Measurements from ENCODE around the gene MSANTD2. TPM values are rescaled to one million over a fixed set of nuclear protein-coding genes. Genes with fewer than 3 reads are reported as not detected.
A peak's percentile ranks its signal among the peaks of the same experiment; 100 is the strongest.

Gene MSANTD2
- total RNA-seq, 1 experiment from 2014 or later = 8.6 TPM

DNA sequence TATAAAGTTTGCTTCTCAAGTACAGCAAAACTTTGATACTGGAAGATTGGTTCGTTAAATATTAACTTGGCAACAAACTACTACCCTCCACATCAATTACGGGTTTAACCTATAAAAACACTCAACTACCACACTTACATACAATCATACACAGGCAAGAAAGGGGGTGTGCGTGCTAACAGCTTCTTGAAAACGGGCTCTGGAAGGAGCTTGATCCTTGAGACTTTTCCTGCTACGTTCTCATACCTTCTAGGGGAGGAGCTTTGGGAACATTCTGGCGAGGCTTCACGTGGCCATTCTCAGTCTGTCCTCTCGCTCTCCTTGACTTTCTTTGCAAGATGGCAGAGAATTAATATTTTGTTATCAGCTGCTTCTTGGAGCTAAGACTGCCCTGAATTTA, 31.3 kb downstream of the MSANTD2 start:
- no peak overlapping the region for H3K9ac ChIP-seq (ENCODE audit: low read length)
- DNase-seq (ENCODE audit: low read depth, low spot score) = no peak
- H3K9me2 ChIP-seq (ENCODE audit: insufficient read depth) = no peaks in the 10 kb centered on the region
- no peaks in the 10 kb centered on the region for H4K20me1 ChIP-seq (ENCODE audit: insufficient read depth)
- ChIA-PET CTCF (interaction anchor here (1.7 to 2.9 kb wide), 2 partner anchors 9 to 26 kb away, joined by 7 to 20 read pairs; no protein-coding TSS in a partner anchor), POLR2A (no interaction called here), RAD21 (ENCODE audit: low non-redundant PET in 1 of 2, low total read pairs in 2 of 2, uncharacterized antibody in 2 of 2, unreplicated experiment in 2 of 2) (interaction anchor here in 1 of 2 experiments (0.5 kb wide), 1 partner anchor 95 kb away, joined by 3 read pairs; the partner anchor contains the start of gene SPA17)
- intact Hi-C loops (cut with micrococcal nuclease) = no loop called here
- no TSS peak for BruUV-seq (replicated peaks)
- H3K4me2 ChIP-seq (ENCODE audit: low read length) = peak overlapping the region; percentile 73
- no peak overlapping the region for H2AFZ ChIP-seq (ENCODE audit: low read depth, low read length, poor library complexity, severe bottlenecking)
- no peak for ATAC-seq
- H3K36me3 ChIP-seq (ENCODE audit: control insufficient read depth in 1 of 2, insufficient read depth in 2 of 2, low read length in 2 of 2) = peaks cover 0 to 5% of the 10 kb centered on the region in 2 experiments; a peak in 1 of 4 replicates
- no peak overlapping the region for H3K4me3 ChIP-seq (replicated peaks in 1 of 2; ENCODE audit: low read depth in 1 of 2, low read length in 2 of 2)
- no peak overlapping the region for H3K27ac ChIP-seq (ENCODE audit: low read depth, low read length)
- no peaks in the 10 kb centered on the region for H3K79me2 ChIP-seq (ENCODE audit: insufficient read depth, low read length)
- no peak for TF ChIP-seq SP1 (IDR thresholded peaks at IDR 0.05; ENCODE audit: low read depth)
- no peak for TF ChIP-seq RAD21 (IDR thresholded peaks at IDR 0.05; ENCODE audit: low read depth)
- no peak for TF ChIP-seq CBX3 (IDR thresholded peaks at IDR 0.05; ENCODE audit: low read depth)
- TF ChIP-seq SIN3A (IDR thresholded peaks at IDR 0.05; ENCODE audit: low read depth) = no peak
- no peak for TF ChIP-seq YY1 (IDR thresholded peaks at IDR 0.05; ENCODE audit: extremely low read depth, insufficient replicate concordance, low read depth, low read length)
- no peak for TF ChIP-seq JUND (IDR thresholded peaks at IDR 0.05)
- no peak for TF ChIP-seq EZH2phosphoT487 (IDR thresholded peaks at IDR 0.05; ENCODE audit: borderline replicate concordance)
- TF ChIP-seq, protein P1, sequence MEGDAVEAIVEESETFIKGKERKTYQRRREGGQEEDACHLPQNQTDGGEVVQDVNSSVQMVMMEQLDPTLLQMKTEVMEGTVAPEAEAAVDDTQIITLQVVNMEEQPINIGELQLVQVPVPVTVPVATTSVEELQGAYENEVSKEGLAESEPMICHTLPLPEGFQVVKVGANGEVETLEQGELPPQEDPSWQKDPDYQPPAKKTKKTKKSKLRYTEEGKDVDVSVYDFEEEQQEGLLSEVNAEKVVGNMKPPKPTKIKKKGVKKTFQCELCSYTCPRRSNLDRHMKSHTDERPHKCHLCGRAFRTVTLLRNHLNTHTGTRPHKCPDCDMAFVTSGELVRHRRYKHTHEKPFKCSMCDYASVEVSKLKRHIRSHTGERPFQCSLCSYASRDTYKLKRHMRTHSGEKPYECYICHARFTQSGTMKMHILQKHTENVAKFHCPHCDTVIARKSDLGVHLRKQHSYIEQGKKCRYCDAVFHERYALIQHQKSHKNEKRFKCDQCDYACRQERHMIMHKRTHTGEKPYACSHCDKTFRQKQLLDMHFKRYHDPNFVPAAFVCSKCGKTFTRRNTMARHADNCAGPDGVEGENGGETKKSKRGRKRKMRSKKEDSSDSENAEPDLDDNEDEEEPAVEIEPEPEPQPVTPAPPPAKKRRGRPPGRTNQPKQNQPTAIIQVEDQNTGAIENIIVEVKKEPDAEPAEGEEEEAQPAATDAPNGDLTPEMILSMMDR (IDR thresholded peaks at IDR 0.05 in 2 of 3, conservative IDR thresholded peaks at IDR 0.05 in 1 of 3; ENCODE audit: borderline replicate concordance in 1 of 3, insufficient read depth in 1 of 3, low read depth in 2 of 3, low read length in 2 of 3) = no peak
- peaks cover 41 to 49% of the 10 kb centered on the region in 2 experiments for H3K4me1 ChIP-seq (ENCODE audit: control insufficient read depth in 1 of 2, insufficient read depth in 2 of 2, low read length in 2 of 2)
- no peaks in the 10 kb centered on the region for H3K9me3 ChIP-seq (ENCODE audit: control insufficient read depth in 1 of 2, insufficient read depth in 1 of 2, low read depth in 1 of 2, low read length in 2 of 2)
- H3K27me3 ChIP-seq (ENCODE audit: insufficient read depth, low read length) = no peaks in the 10 kb centered on the region

DNA sequence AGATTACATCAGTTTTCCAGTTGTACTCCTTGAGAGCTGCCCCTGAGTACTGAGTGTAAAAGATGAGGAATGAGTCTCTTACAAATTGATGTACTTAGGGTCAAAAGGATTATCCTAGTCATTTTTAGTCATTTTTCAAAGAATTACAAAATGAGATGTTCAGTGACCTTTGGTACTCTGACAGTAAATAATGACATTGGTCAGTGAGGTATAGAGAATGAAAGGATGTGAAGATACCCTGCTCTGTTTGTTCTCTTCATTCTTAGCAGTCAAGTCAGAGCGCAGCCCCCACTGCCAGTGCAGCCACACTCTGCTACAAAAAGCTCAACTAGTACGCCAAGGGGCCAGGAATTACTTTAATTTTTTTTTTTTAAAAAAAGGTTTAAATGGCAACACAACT, 34.0 kb downstream of the MSANTD2 start:
- H3K9me3 ChIP-seq (ENCODE audit: control insufficient read depth in 1 of 2, insufficient read depth in 1 of 2, low read depth in 1 of 2, low read length in 2 of 2) = no peaks in the 10 kb centered on the region
- no peaks in the 10 kb centered on the region for H3K27me3 ChIP-seq (ENCODE audit: insufficient read depth, low read length)
- POLR2A ChIA-PET = interaction anchor here (0.8 kb wide), 1 partner anchor 49 kb away, joined by 4 read pairs; no protein-coding TSS in a partner anchor
- intact Hi-C loops (cut with micrococcal nuclease) = no loop called here
- no peaks in the 10 kb centered on the region for H3K79me2 ChIP-seq (ENCODE audit: insufficient read depth, low read length)
- CTCF ChIA-PET = no interaction called here
- BruUV-seq (replicated peaks) = no TSS peak
- H3K27ac ChIP-seq (ENCODE audit: low read depth, low read length) = no peak overlapping the region
- DNase-seq (ENCODE audit: low read depth, low spot score) (no peak), ATAC-seq (no peak)
- no peaks in the 10 kb centered on the region; the same call in 1 of the 2 replicates for H4K20me1 ChIP-seq (ENCODE audit: insufficient read depth)
- no peak overlapping the region for H3K4me2 ChIP-seq (ENCODE audit: low read length)
- no peak overlapping the region for H3K4me3 ChIP-seq (replicated peaks in 1 of 2; ENCODE audit: low read depth in 1 of 2, low read length in 2 of 2)
- RAD21 ChIA-PET (ENCODE audit: low non-redundant PET in 1 of 2, low total read pairs in 2 of 2, uncharacterized antibody in 2 of 2, unreplicated experiment in 2 of 2) = no interaction called here
- peaks cover 36 to 49% of the 10 kb centered on the region in 2 experiments for H3K4me1 ChIP-seq (ENCODE audit: control insufficient read depth in 1 of 2, insufficient read depth in 2 of 2, low read length in 2 of 2)
- H2AFZ ChIP-seq (ENCODE audit: low read depth, low read length, poor library complexity, severe bottlenecking) = no peak overlapping the region
- no peaks in the 10 kb centered on the region for H3K9me2 ChIP-seq (ENCODE audit: insufficient read depth)
- no peak overlapping the region for H3K9ac ChIP-seq (ENCODE audit: low read length)
- H3K36me3 ChIP-seq (ENCODE audit: control insufficient read depth in 1 of 2, insufficient read depth in 2 of 2, low read length in 2 of 2) = peaks cover 0 to 5% of the 10 kb centered on the region in 2 experiments; a peak in 1 of 4 replicates
- TF ChIP-seq EZH2phosphoT487 (IDR thresholded peaks at IDR 0.05; ENCODE audit: borderline replicate concordance) (no peak), CEBPB (IDR thresholded peaks at IDR 0.05; ENCODE audit: low read depth) (no peak), SRF (IDR thresholded peaks at IDR 0.05; ENCODE audit: low read depth) (no peak), POLR2AphosphoS5 (IDR thresholded peaks at IDR 0.05; ENCODE audit: low read depth, low read length) (no peak), ZFX (IDR thresholded peaks at IDR 0.05) (no peak), SIN3A (IDR thresholded peaks at IDR 0.05; ENCODE audit: low read depth) (no peak), CBX3 (IDR thresholded peaks at IDR 0.05; ENCODE audit: low read depth) (no peak)
- TF ChIP-seq, protein P2, sequence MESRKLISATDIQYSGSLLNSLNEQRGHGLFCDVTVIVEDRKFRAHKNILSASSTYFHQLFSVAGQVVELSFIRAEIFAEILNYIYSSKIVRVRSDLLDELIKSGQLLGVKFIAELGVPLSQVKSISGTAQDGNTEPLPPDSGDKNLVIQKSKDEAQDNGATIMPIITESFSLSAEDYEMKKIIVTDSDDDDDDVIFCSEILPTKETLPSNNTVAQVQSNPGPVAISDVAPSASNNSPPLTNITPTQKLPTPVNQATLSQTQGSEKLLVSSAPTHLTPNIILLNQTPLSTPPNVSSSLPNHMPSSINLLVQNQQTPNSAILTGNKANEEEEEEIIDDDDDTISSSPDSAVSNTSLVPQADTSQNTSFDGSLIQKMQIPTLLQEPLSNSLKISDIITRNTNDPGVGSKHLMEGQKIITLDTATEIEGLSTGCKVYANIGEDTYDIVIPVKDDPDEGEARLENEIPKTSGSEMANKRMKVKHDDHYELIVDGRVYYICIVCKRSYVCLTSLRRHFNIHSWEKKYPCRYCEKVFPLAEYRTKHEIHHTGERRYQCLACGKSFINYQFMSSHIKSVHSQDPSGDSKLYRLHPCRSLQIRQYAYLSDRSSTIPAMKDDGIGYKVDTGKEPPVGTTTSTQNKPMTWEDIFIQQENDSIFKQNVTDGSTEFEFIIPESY (IDR thresholded peaks at IDR 0.05; ENCODE audit: extremely low read depth, insufficient replicate concordance, low read length) = no peak
- TF ChIP-seq, protein P3, sequence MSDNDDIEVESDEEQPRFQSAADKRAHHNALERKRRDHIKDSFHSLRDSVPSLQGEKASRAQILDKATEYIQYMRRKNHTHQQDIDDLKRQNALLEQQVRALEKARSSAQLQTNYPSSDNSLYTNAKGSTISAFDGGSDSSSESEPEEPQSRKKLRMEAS (IDR thresholded peaks at IDR 0.05) = no peak

Data from HCT116 (cell line).